GM12878 (cell line): ENCODE data around the gene YWHAG. TPM values are rescaled to one million over a fixed set of nuclear protein-coding genes. Genes with fewer than 3 reads are reported as not detected.

ENCODE experiments used
- ATAC-seq: fragments of 200-7000 bp; cut with Tn5 transposase; 3 replicates; pipeline ENCODE4 v1.9.1; 2020; ENCODE audit warnings: mild to moderate bottlenecking, moderate library complexity
- BruUV-seq: library from RNA; stranded (reverse); fragments of 400-500 nt; replicated peaks from 2 replicates; lab custom pipeline; 2021; lab: Mats Ljungman, UMichigan
- CTCF ChIA-PET: fragments of 300-600 bp; sonication (Branson Sonifier 250); formaldehyde crosslinking; extraction: SDS; loops from one replicate; lab custom pipeline; 2021; ENCODE audit warnings: inconsistent platforms; lab: Yijun Ruan, JAX
- POLR2A ChIA-PET: fragments of 350-600 bp; formaldehyde crosslinking; extraction: SDS; loops from one replicate; lab custom pipeline; 2021; ENCODE audit warnings: inconsistent platforms; lab: Charles Lee
- RAD21 ChIA-PET: fragments of 300-600 bp; sonication (Branson Sonifier 250); formaldehyde crosslinking; loops from one replicate; lab custom pipeline; 2023; ENCODE audit warnings: antibody characterized with exemption; ENCODE audit not compliant: unreplicated experiment; lab: Charles Lee
- SMC1A ChIA-PET: fragments of 300-600 bp; sonication (Branson Sonifier 250); formaldehyde crosslinking; loops from one replicate; lab custom pipeline; 2023; ENCODE audit not compliant: unreplicated experiment, uncharacterized antibody; lab: Charles Lee
- DNase-seq: peaks from one replicate; pipeline ENCODE4 v3.0.0-alpha.2; 2011; ENCODE audit warnings: low read depth, low spot score
- FAIRE-seq: peaks from 3 replicates; lab custom pipeline; 2011; peaks lifted over from hg19 to GRCh38; lab: Jason Lieb, UNC
- H2AFZ ChIP-seq: 2 replicates; pipeline ENCODE4 v1.6.0; 2011; ENCODE audit warnings: low read depth, low read length, control low read depth; ENCODE audit not compliant: control insufficient read depth
- H3K27ac ChIP-seq: 2 replicates; pipeline ENCODE4 v1.5.1; 2011; ENCODE audit warnings: control low read depth; ENCODE audit not compliant: control insufficient read depth, insufficient read depth
- H3K27me3 ChIP-seq, 2 experiments: replicated peaks in 1 of 2; 2 replicates each; pipeline versions ENCODE4 v1.6.0 to v1.6.1; 2011; ENCODE audit warnings: low read length in 1 of 2; ENCODE audit not compliant: control insufficient read depth in 2 of 2, insufficient read depth in 2 of 2
- H3K36me3 ChIP-seq, 2 experiments: 2 replicates each; pipeline ENCODE4 v1.5.1; 2011; ENCODE audit warnings: low read length in 1 of 2; ENCODE audit not compliant: control insufficient read depth in 2 of 2, insufficient read depth in 2 of 2
- H3K4me1 ChIP-seq: 2 replicates; pipeline ENCODE4 v1.6.1; 2011; ENCODE audit warnings: mild to moderate bottlenecking, low read length, moderate library complexity, mixed read lengths; ENCODE audit not compliant: control insufficient read depth, insufficient read depth
- H3K4me2 ChIP-seq: 2 replicates; pipeline ENCODE4 v1.6.0; 2011; ENCODE audit warnings: control low read depth; ENCODE audit not compliant: control insufficient read depth, insufficient read depth
- H3K4me3 ChIP-seq: fragments of 200-600 bp; sonication (generic); 2 replicates; pipeline ENCODE4 v1.5.1; 2016
- H3K79me2 ChIP-seq: 2 replicates; pipeline ENCODE4 v1.6.0; 2011; ENCODE audit warnings: low read length; ENCODE audit not compliant: control insufficient read depth, insufficient read depth
- H3K9ac ChIP-seq: 2 replicates; pipeline ENCODE4 v1.8.0; 2011; ENCODE audit warnings: low read length, control low read depth, mixed read lengths; ENCODE audit not compliant: control insufficient read depth, insufficient read depth
- H3K9me3 ChIP-seq: replicated peaks from 3 replicates; pipeline ENCODE4 v1.5.1; 2011; ENCODE audit warnings: mild to moderate bottlenecking, low read length; ENCODE audit not compliant: control insufficient read depth, insufficient read depth
- H4K20me1 ChIP-seq: 2 replicates; pipeline ENCODE4 v1.6.0; 2011; ENCODE audit not compliant: control insufficient read depth, insufficient read depth
- CBFB ChIP-seq: IDR thresholded peaks from 2 replicates; pipeline ENCODE4 v1.6.1; 2016; ENCODE audit warnings: antibody characterized with exemption, low read depth
- CREB1 ChIP-seq: IDR thresholded peaks from 2 replicates; pipeline ENCODE4 v1.6.1; 2012; ENCODE audit warnings: low read depth, mild to moderate bottlenecking, inconsistent platforms
- ESRRA ChIP-seq: IDR thresholded peaks from 2 replicates; pipeline ENCODE4 v1.6.1; 2012; ENCODE audit warnings: mild to moderate bottlenecking, low read length, improper control_type of control experiment
- HSF1 ChIP-seq: fragments of 150-350 bp; IDR thresholded peaks from 2 replicates; pipeline ENCODE4 v1.6.1; 2014; ENCODE audit warnings: mild to moderate bottlenecking, low read depth, low read length
- IRF5 ChIP-seq: fragments of 450-650 bp; IDR thresholded peaks from 2 replicates; pipeline ENCODE4 v1.6.1; 2017; ENCODE audit warnings: borderline replicate concordance
- MYC ChIP-seq: IDR thresholded peaks from 2 replicates; pipeline ENCODE4 v1.6.1; 2011; ENCODE audit warnings: mild to moderate bottlenecking, low read length, moderate library complexity, inconsistent platforms; ENCODE audit not compliant: insufficient read depth, insufficient replicate concordance, insufficient read length, severe bottlenecking
- SP1 ChIP-seq: IDR thresholded peaks from one replicate; pipeline ENCODE4 v1.6.1; 2011; ENCODE audit warnings: low read depth, low read length
- SUPT20H ChIP-seq: IDR thresholded peaks from 2 replicates; pipeline ENCODE4 v1.6.1; 2011; ENCODE audit warnings: low read depth, mild to moderate bottlenecking, low read length, moderate library complexity, borderline replicate concordance; ENCODE audit not compliant: control insufficient read depth
- TCF12 ChIP-seq: IDR thresholded peaks from 2 replicates; pipeline ENCODE4 v1.6.1; 2011; ENCODE audit warnings: low read depth, mild to moderate bottlenecking, low read length
- WGBS: methylation state at CpG from one replicate; pipeline ENCODE4 v1.1.6; 2016; ENCODE audit warnings: low lambda C conversion rate; ENCODE audit not compliant: insufficient replicate concordance, insufficient coverage; ENCODE audit errors: missing lambda C conversion rate; 5-methylcytosine and 5-hydroxymethylcytosine counted together
- in situ Hi-C: fragments of 300-500 bp; cut with MboI; formaldehyde crosslinking; loops from 9 replicates; pipeline ENCODE4 v1.14.3; 2018; ENCODE audit warnings: mixed read lengths
- intact Hi-C: fragments of 100-400 bp; cut with micrococcal nuclease; formaldehyde crosslinking; loops from one replicate; pipeline ENCODE4 v1.14.2; 2022; ENCODE audit not compliant: unreplicated experiment
- polyA plus RNA-seq, 11 experiments: library from polyadenylated mRNA; depleted of rRNA in 4 of 11; unstranded in 6 of 11; stranded (reverse) in 5 of 11; fragments of >200 nt; fragmentation: Nextera tagmentation in 4 of 11; fragmentation: Illumina TruSeq in 1 of 11; extraction: Ambion mirVana in 4 of 11; extraction: Trizol in 1 of 11; gene quantifications; 1 replicate in 1 of 11; 2 replicates in 10 of 11; pipeline versions ENCODE4 v1.2.1 to v1.2.3, GENCODE V29; 2011 to 2016; ENCODE audit warnings: inconsistent platforms in 2 of 11, missing spikeins in 2 of 11, low read depth in 1 of 11
- total RNA-seq, 4 experiments: library from RNA; depleted of rRNA in 3 of 4; stranded (reverse); fragments of >200 nt in 3 of 4; fragmentation: Illumina TruSeq in 1 of 4; extraction: Trizol in 1 of 4; gene quantifications; 2 replicates each; pipeline versions ENCODE4 v1.2.1 to v1.2.3, GENCODE V29; 2013 to 2021

Gene YWHAG
- total and polyA plus RNA-seq, 10 of the 15 experiments (the other 5 are each of a cell fraction or from before 2014, with no cell fraction given), result 20.2 to 157 (median 41.3) TPM

- under 1% methylated on average over 10 of the region's 10 CpGs for WGBS
- intact Hi-C loops (no loop called here), in situ Hi-C loops (no loop called here)
- peaks cover 0 to 18% of the 10 kb centered on the region in 2 experiments; a peak in 3 of 4 replicates for H3K36me3 ChIP-seq
- H4K20me1 ChIP-seq, result peaks cover 10% of the 10 kb centered on the region
- BruUV-seq, result TSS peak; percentile 65
- no peak overlapping the region for H2AFZ ChIP-seq
- ChIA-PET POLR2A (interaction anchor here (0.7 to 4.9 kb wide), 6 partner anchors 10 to 309 kb away, joined by 3 to 67 read pairs (median 6); partner anchors contain the start of genes HSPB1, MDH2 and STYXL1), CTCF (interaction anchor here (1.0 to 4.0 kb wide), 3 partner anchors 39 to 66 kb away, joined by 3 to 58 read pairs (median 14); no protein-coding TSS in a partner anchor), SMC1A (interaction anchor here (1.3 to 1.8 kb wide), 2 partner anchors 10 to 24 kb away, joined by 3 read pairs; no protein-coding TSS in a partner anchor), RAD21 (interaction anchor here (0.6 to 4.4 kb wide), 2 partner anchors 39 to 43 kb away, joined by 5 to 58 read pairs; no protein-coding TSS in a partner anchor)
- ATAC-seq, result no peak
- peaks cover 2% of the 10 kb centered on the region; the same call in 2 of the 3 replicates for H3K9me3 ChIP-seq
- H3K79me2 ChIP-seq, result peaks cover 62% of the 10 kb centered on the region
- H3K4me3 ChIP-seq, result peak overlapping the region; percentile 99
- peaks cover 9% of the 10 kb centered on the region for H3K4me1 ChIP-seq
- H3K4me2 ChIP-seq, result peak overlapping the region; percentile 74
- no peaks in the 10 kb centered on the region for H3K27me3 ChIP-seq
- peak overlapping the region; percentile 83 for H3K9ac ChIP-seq
- TF ChIP-seq SP1 (no peak), HSF1 (peak; percentile 17; the same call in 1 of the 2 replicates)
- TF ChIP-seq, all 136 proteins: peak for 1
- DNase-seq, result no peak
- FAIRE-seq, result no peak
- H3K27ac ChIP-seq, result peak overlapping the region; percentile 96
These were observed 1.2 kb downstream of the YWHAG start for GRCh38 chr7:76357475-76358010.

GRCh38 chr7:76356823-76357222 lies 2.0 kb downstream of the YWHAG start:
- CTCF ChIA-PET, result interaction anchor here (1.0 to 4.0 kb wide), 3 partner anchors 38 to 65 kb away, joined by 3 to 14 read pairs (median 3); no protein-coding TSS in a partner anchor
- H3K4me3 ChIP-seq, result peak overlapping the region; percentile 99
- in situ Hi-C loops, result no loop called here
- TF ChIP-seq MYC (no peak), IRF5 (no peak), ESRRA (no peak), SUPT20H (no peak), TCF12 (no peak), HSF1 (no peak), CREB1 (0 out of 2 replicates have a peak, but pooled peaks have one; percentile 39), CBFB (no peak)

More at GRCh38 chr7:76356823-76357222, 2.0 kb downstream of the YWHAG start:
- no TSS peak for BruUV-seq
- H3K27me3 ChIP-seq, result no peaks in the 10 kb centered on the region
- H4K20me1 ChIP-seq, result peaks cover 10% of the 10 kb centered on the region
- H2AFZ ChIP-seq, result no peak overlapping the region
- no peak overlapping the region for H3K27ac ChIP-seq
- H3K36me3 ChIP-seq, result peaks cover 0 to 18% of the 10 kb centered on the region in 2 experiments; a peak in 3 of 4 replicates
- WGBS, result 70% methylated on average over 6 of the region's 6 CpGs
- no peak for FAIRE-seq
- ChIA-PET POLR2A (interaction anchor here (1.2 to 4.9 kb wide), 3 partner anchors 8 to 38 kb away, joined by 3 to 67 read pairs (median 8); no protein-coding TSS in a partner anchor), SMC1A (interaction anchor here (0.8 to 1.4 kb wide), 3 partner anchors 9 to 38 kb away, joined by 3 to 7 read pairs (median 4); no protein-coding TSS in a partner anchor), RAD21 (no interaction called here)
- intact Hi-C loops, result no loop called here
- peaks cover 9% of the 10 kb centered on the region for H3K4me1 ChIP-seq
- H3K4me2 ChIP-seq, result peak overlapping the region; percentile 74
- 0 out of 2 replicates have a peak overlapping the region, but pooled peaks have one; percentile 83 for H3K9ac ChIP-seq
- peaks cover 70% of the 10 kb centered on the region for H3K79me2 ChIP-seq
- H3K9me3 ChIP-seq, result peaks cover 2% of the 10 kb centered on the region; the same call in 2 of the 3 replicates
- no peak for ATAC-seq
- DNase-seq, result no peak
